Body of pancreas (tissue), 4 donors: ENCODE measurements around the gene RTL1.

Experiments used
- CTCF ChIP-seq, 7 experiments: fragments of 450-650 bp in 4 of 7; fragments of 200-600 bp in 3 of 7; sonication (generic) in 3 of 7; IDR thresholded peaks; one replicate each; pipeline ENCODE4 v1.5.1; 2016 to 2019; ENCODE audit warnings: antibody characterized with exemption in 7 of 7
- POLR2A ChIP-seq, 3 donors: fragments of 450-650 bp; IDR thresholded peaks; one replicate each; pipeline ENCODE4 v1.6.1; 2016; ENCODE audit warnings: antibody characterized with exemption in 3 of 3, mild to moderate bottlenecking in 2 of 3

- no peak for TF ChIP-seq CTCF (IDR thresholded peaks at IDR 0.05)
- no peak for TF ChIP-seq POLR2A (IDR thresholded peaks at IDR 0.05)
These were observed 12.0 kb upstream of the RTL1 start for GRCh38 chr14:100915560-100915959.
